Peyer's patch (tissue), 4 donors: ENCODE results near the gene ZNF197. TPM values are rescaled to one million over a fixed set of nuclear protein-coding genes. Genes with fewer than 3 reads are reported as not detected.
"Not testable (repeated sequence)": the region's sequence is repeated elsewhere in the genome, so short reads cannot be mapped to it uniquely, and the experiment has no call there.

ENCODE experiments used
- DNase-seq, 3 donors: peaks; one replicate each; pipeline ENCODE4 v3.0.0-alpha.2; 2017 to 2019
- H3K27ac ChIP-seq, 4 donors: fragments of 200-600 bp; sonication (generic); one replicate each; pipeline ENCODE4 v1.5.1; 2016 to 2019
- H3K27me3 ChIP-seq, 2 donors: fragments of 200-600 bp; sonication (generic); one replicate each; pipeline ENCODE4 v1.5.1; 2019
- H3K36me3 ChIP-seq, 3 donors: fragments of 200-600 bp; sonication (generic); one replicate each; pipeline ENCODE4 v1.5.1; 2016 to 2019
- H3K4me1 ChIP-seq, 4 donors: fragments of 200-600 bp; sonication (generic); one replicate each; pipeline ENCODE4 v1.5.1; 2016 to 2019
- H3K4me3 ChIP-seq, 4 donors: fragments of 200-600 bp; sonication (generic); 1 replicate in 3 of 4; 2 replicates in 1 of 4; pipeline ENCODE4 v1.5.1; 2016 to 2019; ENCODE audit warnings: mild to moderate bottlenecking in 1 of 4
- H3K9me3 ChIP-seq, 4 donors: fragments of 200-600 bp; sonication (generic); one replicate each; pipeline ENCODE4 v1.5.1; 2016 to 2019; ENCODE audit warnings: mild to moderate bottlenecking in 1 of 4
- POLR2A ChIP-seq, 2 donors: fragments of 450-650 bp; IDR thresholded peaks; one replicate each; pipeline ENCODE4 v1.5.1; 2017; ENCODE audit warnings: antibody characterized with exemption in 2 of 2, mild to moderate bottlenecking in 2 of 2, moderate library complexity in 2 of 2
- total RNA-seq, 4 donors: library from RNA; depleted of rRNA; stranded (reverse); fragments of >200 nt; gene quantifications; one replicate each; pipeline ENCODE4 v1.1.0, GENCODE V29; 2016
- TF ChIP-seq, protein P1 (sequence below), 6 experiments: fragments of 450-650 bp in 4 of 6; fragments of 200-600 bp in 2 of 6; sonication (generic) in 1 of 6; IDR thresholded peaks; one replicate each; pipeline ENCODE4 v1.5.1; 2017 to 2019; ENCODE audit warnings: antibody characterized with exemption in 6 of 6, mild to moderate bottlenecking in 3 of 6, moderate library complexity in 1 of 6

The ZNF197 gene
- total RNA-seq, 4 donors from 2014 or later, result 10.5 to 19.1 (median 14.7) TPM

DNA sequence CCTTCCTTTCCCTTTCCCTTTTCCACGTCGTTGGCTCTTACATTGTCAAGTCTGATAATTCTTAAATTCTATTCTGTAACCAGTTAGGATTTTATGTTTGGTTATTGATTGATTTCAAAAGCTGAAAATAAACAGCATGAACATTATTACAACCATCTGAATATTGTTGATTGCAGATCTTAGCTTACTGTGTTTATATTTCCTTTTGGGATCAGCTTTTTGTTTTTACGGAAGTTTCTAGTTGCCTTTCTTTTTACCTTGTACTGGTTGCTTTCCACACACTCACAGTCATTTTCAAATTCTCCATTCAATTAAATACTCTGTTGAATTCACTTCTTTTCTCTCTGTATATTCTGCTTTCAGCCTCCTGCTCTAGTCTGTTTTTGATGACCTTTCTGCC lies 40.3 kb downstream of the ZNF197 start:
- peaks cover 0 to 7% (median 0%) of the 10 kb centered on the region in 4 donors for H3K9me3 ChIP-seq
- H3K36me3 ChIP-seq, result peaks cover 0 to 10% (median 0%) of the 10 kb centered on the region in 3 donors
- H3K4me3 ChIP-seq, result no peak overlapping the region
- no peaks in the 10 kb centered on the region for H3K4me1 ChIP-seq
- no peak for DNase-seq
- TF ChIP-seq, protein P1, sequence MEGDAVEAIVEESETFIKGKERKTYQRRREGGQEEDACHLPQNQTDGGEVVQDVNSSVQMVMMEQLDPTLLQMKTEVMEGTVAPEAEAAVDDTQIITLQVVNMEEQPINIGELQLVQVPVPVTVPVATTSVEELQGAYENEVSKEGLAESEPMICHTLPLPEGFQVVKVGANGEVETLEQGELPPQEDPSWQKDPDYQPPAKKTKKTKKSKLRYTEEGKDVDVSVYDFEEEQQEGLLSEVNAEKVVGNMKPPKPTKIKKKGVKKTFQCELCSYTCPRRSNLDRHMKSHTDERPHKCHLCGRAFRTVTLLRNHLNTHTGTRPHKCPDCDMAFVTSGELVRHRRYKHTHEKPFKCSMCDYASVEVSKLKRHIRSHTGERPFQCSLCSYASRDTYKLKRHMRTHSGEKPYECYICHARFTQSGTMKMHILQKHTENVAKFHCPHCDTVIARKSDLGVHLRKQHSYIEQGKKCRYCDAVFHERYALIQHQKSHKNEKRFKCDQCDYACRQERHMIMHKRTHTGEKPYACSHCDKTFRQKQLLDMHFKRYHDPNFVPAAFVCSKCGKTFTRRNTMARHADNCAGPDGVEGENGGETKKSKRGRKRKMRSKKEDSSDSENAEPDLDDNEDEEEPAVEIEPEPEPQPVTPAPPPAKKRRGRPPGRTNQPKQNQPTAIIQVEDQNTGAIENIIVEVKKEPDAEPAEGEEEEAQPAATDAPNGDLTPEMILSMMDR (IDR thresholded peaks at IDR 0.05), result no peak
- TF ChIP-seq POLR2A (IDR thresholded peaks at IDR 0.05), result no peak
- H3K27ac ChIP-seq, result no peak overlapping the region
- no peaks in the 10 kb centered on the region for H3K27me3 ChIP-seq

DNA sequence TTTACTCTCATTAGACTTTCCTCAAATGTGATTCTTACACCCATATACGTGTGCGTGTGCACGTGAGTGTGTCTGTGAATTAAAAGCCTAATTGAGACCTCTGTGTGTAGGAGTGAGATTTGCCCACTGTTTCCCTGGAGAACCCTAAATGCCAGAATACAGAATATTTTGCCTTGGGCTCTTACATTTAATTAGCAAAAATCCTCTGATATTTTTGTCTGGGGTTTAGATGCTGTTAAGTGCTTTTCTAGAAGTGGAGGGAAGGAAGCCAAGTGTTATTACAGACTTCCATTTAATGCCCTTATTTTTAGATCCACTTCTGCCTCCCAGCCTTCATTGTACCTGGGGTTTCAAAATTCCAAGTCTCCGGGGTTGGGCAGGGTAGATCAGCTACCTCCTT lies 41.5 kb downstream of the ZNF197 start:
- Histone ChIP-seq H3K36me3 (peaks cover 0 to under 1% (median 0%) of the 10 kb centered on the region in 3 donors), H3K27ac (no peak overlapping the region), H3K4me3 (no peak overlapping the region), H3K9me3 (no peaks in the 10 kb centered on the region), H3K4me1 (no peaks in the 10 kb centered on the region), H3K27me3 (no peaks in the 10 kb centered on the region)
- no peak for DNase-seq
- TF ChIP-seq, protein P1 (IDR thresholded peaks at IDR 0.05), result no peak
- no peak for TF ChIP-seq POLR2A (IDR thresholded peaks at IDR 0.05)

DNA sequence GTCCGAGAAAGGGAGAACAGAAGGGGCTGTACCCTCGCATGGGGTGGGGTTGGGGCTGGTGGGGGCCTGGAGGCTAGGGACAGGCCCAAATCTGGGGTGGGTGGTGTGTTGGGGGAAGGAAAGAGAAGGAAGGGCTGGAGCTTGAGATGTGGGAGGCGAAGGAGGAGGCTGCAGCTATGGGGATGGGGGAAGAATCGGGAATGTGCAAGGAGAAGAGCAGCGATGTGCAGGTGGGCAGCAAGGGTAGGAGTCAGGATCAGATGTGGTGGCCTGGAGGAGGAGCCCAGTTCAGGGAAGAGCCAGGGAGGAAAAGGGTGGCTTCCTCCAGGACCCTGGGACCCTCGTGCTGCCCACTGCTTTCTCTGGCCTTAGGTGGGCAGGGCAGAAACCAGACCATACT lies 44.9 kb downstream of the ZNF197 start:
- Histone ChIP-seq H3K27me3 (no peaks in the 10 kb centered on the region), H3K4me1 (no peaks in the 10 kb centered on the region), H3K36me3 (no peaks in the 10 kb centered on the region), H3K9me3 (no peaks in the 10 kb centered on the region), H3K27ac (no peak overlapping the region), H3K4me3 (no peak overlapping the region)
- DNase-seq, result no peak
- TF ChIP-seq, protein P1 (IDR thresholded peaks at IDR 0.05), result no peak
- no peak for TF ChIP-seq POLR2A (IDR thresholded peaks at IDR 0.05)

DNA sequence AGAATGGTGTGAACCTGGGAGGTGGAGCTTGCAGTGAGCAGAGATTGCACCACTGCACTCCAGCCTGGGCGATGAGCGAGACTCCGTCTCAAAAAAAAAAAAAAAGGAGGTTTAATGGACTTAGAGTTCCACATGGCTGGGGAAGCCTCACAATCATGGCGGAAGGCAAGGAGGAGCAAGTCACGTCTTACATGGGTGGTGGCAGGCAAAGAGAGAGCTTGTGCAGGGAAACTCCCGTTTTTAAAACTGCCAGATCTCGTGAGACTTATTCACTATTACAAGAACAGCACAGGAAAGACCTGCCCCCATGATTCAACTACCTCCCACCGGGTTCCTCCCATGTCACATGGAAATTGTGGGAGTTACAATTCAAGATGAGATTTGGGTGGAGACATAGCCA lies 48.6 kb downstream of the ZNF197 start:
- H3K9me3 ChIP-seq, H3K36me3 ChIP-seq, H3K4me1 ChIP-seq, DNase-seq, H3K27ac ChIP-seq, H3K4me3 ChIP-seq, H3K27me3 ChIP-seq: not testable (repeated sequence)

DNA sequence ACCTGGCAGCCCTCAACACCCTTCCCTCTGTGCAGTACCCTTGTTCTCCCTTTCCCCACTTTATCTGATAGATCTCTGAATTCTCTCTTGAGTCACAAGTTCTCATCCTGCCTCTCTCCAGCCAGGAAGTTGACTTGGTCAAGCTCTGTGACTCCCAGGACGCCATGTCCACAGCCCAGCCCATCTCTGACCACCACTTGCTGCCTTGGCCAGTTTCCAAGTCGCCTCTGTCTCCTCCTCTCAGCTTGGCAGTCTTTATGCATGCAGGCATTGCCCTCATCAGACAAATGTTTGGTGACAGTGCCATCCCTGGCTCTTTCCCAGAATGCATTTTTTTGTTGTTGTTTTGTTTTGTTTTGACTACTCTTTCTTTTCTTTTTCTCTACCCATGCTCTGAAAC lies 49.4 kb downstream of the ZNF197 start:
- no peak for DNase-seq
- Histone ChIP-seq H3K36me3 (no peaks in the 10 kb centered on the region), H3K27ac (no peak overlapping the region), H3K27me3 (no peaks in the 10 kb centered on the region), H3K4me1 (no peaks in the 10 kb centered on the region), H3K4me3 (no peak overlapping the region), H3K9me3 (no peaks in the 10 kb centered on the region)
- TF ChIP-seq, protein P1 (IDR thresholded peaks at IDR 0.05), result no peak
- no peak for TF ChIP-seq POLR2A (IDR thresholded peaks at IDR 0.05)

DNA sequence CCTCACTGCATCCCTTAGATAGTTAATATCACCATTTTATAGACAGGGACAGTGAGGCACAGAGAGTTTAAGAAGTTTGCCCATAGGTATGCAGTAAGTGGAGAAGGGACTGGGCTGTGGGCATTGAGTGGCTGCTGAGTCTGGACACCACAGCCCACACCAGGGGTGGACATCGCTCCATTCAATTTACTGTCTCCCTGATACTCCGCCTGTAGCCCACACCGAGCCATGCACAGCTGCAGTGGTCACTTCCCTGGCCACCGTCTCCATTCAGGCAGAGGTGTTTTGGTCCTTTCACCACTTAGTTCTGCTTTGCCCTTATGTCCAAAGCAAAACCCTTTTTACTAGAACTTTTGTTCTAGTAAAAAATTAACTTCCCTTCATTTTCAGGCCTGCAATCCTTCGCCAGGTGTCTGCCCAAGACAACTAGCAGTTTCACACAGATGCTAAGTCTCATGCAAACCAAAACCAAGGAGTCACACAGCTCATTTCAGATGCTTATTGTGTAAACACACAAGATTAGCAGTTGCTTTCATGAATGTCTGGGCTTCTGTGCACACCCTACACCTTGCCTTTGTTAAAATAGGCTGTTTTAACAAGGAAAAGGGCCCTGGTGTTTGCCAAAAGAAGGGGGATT lies 53.8 kb downstream of the ZNF197 start:
- Histone ChIP-seq H3K36me3 (no peaks in the 10 kb centered on the region), H3K27me3 (no peaks in the 10 kb centered on the region), H3K4me3 (no peak overlapping the region), H3K27ac (no peak overlapping the region), H3K9me3 (peaks cover 0 to 6% (median 0%) of the 10 kb centered on the region in 4 donors), H3K4me1 (no peaks in the 10 kb centered on the region)
- DNase-seq, result no peak
- TF ChIP-seq POLR2A (IDR thresholded peaks at IDR 0.05), result no peak
- TF ChIP-seq, protein P1 (IDR thresholded peaks at IDR 0.05), result no peak
